ENCODE measurements around the gene LPCAT3. TPM values are rescaled to one million over a fixed set of nuclear protein-coding genes. Genes with fewer than 3 reads are reported as not detected.
A peak's percentile ranks its signal among the peaks of the same experiment; 100 is the strongest.

The LPCAT3 gene
- total RNA-seq, 2 donors from 2014 or later = 33.6 to 86.7 TPM

DNA sequence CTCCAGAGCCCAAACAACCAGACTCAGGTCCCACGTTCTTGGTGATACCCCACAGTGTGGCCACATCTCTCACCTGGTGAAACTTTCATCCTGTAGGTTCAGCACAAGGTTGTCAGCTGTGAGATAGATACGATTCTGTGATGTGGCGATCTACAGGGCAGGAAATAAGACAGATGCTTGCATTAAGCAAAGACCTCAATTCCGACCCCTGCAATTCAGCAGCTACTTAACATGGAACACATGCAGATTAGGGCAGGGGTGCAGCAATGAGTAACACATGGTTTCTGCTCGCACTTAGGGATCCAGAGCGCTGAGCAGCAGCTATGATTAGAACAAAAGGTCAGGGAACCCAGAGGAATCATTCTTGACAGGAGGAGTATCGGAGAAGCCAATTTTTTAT lies 51.9 kb downstream of the LPCAT3 start:
- WGBS, 2 experiments (ENCODE audit: insufficient coverage in 1 of 2, insufficient read length in 1 of 2) = 95 to 97% methylated on average over 7 of the region's 7 CpGs
- no peaks in the 10 kb centered on the region for H3K27me3 ChIP-seq (ENCODE audit: control insufficient read depth, insufficient read depth, low read length, poor library complexity, severe bottlenecking)
- TF ChIP-seq, protein P1, sequence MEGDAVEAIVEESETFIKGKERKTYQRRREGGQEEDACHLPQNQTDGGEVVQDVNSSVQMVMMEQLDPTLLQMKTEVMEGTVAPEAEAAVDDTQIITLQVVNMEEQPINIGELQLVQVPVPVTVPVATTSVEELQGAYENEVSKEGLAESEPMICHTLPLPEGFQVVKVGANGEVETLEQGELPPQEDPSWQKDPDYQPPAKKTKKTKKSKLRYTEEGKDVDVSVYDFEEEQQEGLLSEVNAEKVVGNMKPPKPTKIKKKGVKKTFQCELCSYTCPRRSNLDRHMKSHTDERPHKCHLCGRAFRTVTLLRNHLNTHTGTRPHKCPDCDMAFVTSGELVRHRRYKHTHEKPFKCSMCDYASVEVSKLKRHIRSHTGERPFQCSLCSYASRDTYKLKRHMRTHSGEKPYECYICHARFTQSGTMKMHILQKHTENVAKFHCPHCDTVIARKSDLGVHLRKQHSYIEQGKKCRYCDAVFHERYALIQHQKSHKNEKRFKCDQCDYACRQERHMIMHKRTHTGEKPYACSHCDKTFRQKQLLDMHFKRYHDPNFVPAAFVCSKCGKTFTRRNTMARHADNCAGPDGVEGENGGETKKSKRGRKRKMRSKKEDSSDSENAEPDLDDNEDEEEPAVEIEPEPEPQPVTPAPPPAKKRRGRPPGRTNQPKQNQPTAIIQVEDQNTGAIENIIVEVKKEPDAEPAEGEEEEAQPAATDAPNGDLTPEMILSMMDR (conservative IDR thresholded peaks at IDR 0.05) = no peak
- H3K9me3 ChIP-seq (ENCODE audit: control insufficient read depth, low read length) = no peaks in the 10 kb centered on the region
- peaks cover 52% of the 10 kb centered on the region for H3K36me3 ChIP-seq (ENCODE audit: control insufficient read depth, insufficient read depth, low read length)
- no peaks in the 10 kb centered on the region for H3K27me3 Mint-ChIP-seq (ENCODE audit: insufficient read depth)
- H3K4me1 ChIP-seq (ENCODE audit: control insufficient read depth, insufficient read depth, low read length) = peaks cover 10% of the 10 kb centered on the region
- peak overlapping the region; percentile 63 for H3K27ac Mint-ChIP-seq
- H3K4me3 ChIP-seq (ENCODE audit: low read length) = no peak overlapping the region
- no peaks in the 10 kb centered on the region for H3K9me3 Mint-ChIP-seq
- H3K9ac ChIP-seq (ENCODE audit: extremely low read depth, low read length, poor library complexity, severe bottlenecking) = no peak overlapping the region
- H3K4me3 Mint-ChIP-seq = no peak overlapping the region
- H3K36me3 Mint-ChIP-seq (ENCODE audit: low read depth) = peaks cover 54% of the 10 kb centered on the region
- no peak overlapping the region for H3K27ac ChIP-seq (ENCODE audit: low read depth, low read length)
- H3K4me1 Mint-ChIP-seq = peaks cover 56% of the 10 kb centered on the region
- DNase-seq = no peak

DNA sequence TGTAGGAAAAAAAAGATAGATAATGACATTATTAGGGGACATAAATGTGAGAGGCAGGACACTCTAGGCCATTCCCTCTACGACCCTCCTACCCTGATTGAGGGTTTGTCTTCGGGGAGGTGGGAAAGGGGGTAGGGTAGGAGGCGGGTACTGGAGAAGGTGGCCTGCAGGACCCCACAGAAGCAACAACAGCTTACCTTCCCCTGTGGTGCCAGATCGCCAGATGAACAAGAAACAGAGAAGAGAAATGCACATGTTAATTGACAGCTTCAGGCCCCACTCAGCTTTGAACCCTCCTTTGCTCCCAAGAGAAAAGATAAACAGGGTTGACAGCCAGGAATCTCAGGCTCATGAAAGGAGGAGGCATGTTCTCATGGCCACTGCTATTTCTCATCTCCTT lies 52.6 kb downstream of the LPCAT3 start:
- TF ChIP-seq, protein P1 (conservative IDR thresholded peaks at IDR 0.05) = no peak
- Histone ChIP-seq H3K9me3 (ENCODE audit: control insufficient read depth, low read length) (no peaks in the 10 kb centered on the region), H3K4me3 (ENCODE audit: low read length) (no peak overlapping the region), H3K27ac (ENCODE audit: low read depth, low read length) (no peak overlapping the region), H3K36me3 (ENCODE audit: control insufficient read depth, insufficient read depth, low read length) (peaks cover 52% of the 10 kb centered on the region), H3K4me1 (ENCODE audit: control insufficient read depth, insufficient read depth, low read length) (peaks cover 10% of the 10 kb centered on the region), H3K9ac (ENCODE audit: extremely low read depth, low read length, poor library complexity, severe bottlenecking) (no peak overlapping the region), H3K27me3 (ENCODE audit: control insufficient read depth, insufficient read depth, low read length, poor library complexity, severe bottlenecking) (no peaks in the 10 kb centered on the region)
- WGBS, 2 experiments (ENCODE audit: insufficient coverage in 1 of 2, insufficient read length in 1 of 2) = 88 to 89% methylated on average over 1 to 4 of the region's 4 CpGs
- peaks cover 61% of the 10 kb centered on the region for H3K4me1 Mint-ChIP-seq
- no peaks in the 10 kb centered on the region for H3K27me3 Mint-ChIP-seq (ENCODE audit: insufficient read depth)
- H3K4me3 Mint-ChIP-seq = peak overlapping the region; percentile 98
- no peaks in the 10 kb centered on the region for H3K9me3 Mint-ChIP-seq
- H3K36me3 Mint-ChIP-seq (ENCODE audit: low read depth) = peaks cover 54% of the 10 kb centered on the region
- peak overlapping the region; percentile 99 for H3K27ac Mint-ChIP-seq
- DNase-seq = peak; percentile 54

DNA sequence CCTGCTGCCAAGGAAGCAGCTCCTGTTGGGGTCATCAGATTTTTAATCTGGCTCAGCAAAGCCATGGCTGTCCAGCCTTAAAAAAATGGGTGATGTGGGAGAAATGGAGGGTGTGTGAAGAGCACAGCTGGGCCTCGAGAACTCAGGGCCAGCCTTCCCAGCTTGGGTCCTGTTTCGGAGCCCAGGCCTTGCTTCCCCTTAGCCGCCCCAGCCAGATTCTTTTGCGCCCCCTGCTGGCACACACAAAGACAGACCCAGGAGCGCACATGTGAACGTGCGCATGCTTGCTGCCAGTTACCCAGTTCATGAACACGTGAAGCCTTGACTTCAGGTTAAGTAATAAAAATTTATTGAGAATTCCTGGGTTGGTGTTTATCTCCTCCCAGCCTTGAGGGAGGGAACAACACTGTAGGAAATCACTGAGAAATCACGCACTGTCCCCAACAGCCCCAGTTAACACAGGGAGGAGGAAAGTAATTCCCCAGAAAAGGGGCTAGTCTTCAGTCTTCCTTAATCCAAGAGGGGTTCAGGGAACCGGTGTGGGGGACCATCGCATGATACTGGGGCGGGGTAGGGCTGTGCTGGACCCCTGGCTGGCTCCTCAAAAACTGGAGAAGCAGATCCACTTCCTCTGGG lies 53.1 kb downstream of the LPCAT3 start:
- Mint-ChIP-seq H3K27me3 (ENCODE audit: insufficient read depth) (no peaks in the 10 kb centered on the region), H3K27ac (peak overlapping the region; percentile 99), H3K4me3 (peak overlapping the region; percentile 98), H3K4me1 (peaks cover 63% of the 10 kb centered on the region), H3K9me3 (no peaks in the 10 kb centered on the region), H3K36me3 (ENCODE audit: low read depth) (peaks cover 58% of the 10 kb centered on the region)
- DNase-seq = peak; percentile 98
- Histone ChIP-seq H3K9me3 (ENCODE audit: control insufficient read depth, low read length) (no peaks in the 10 kb centered on the region), H3K4me1 (ENCODE audit: control insufficient read depth, insufficient read depth, low read length) (peaks cover 10% of the 10 kb centered on the region), H3K27ac (ENCODE audit: low read depth, low read length) (peak overlapping the region; percentile 29), H3K4me3 (ENCODE audit: low read length) (no peak overlapping the region), H3K9ac (ENCODE audit: extremely low read depth, low read length, poor library complexity, severe bottlenecking) (no peak overlapping the region), H3K36me3 (ENCODE audit: control insufficient read depth, insufficient read depth, low read length) (peaks cover 52% of the 10 kb centered on the region), H3K27me3 (ENCODE audit: control insufficient read depth, insufficient read depth, low read length, poor library complexity, severe bottlenecking) (no peaks in the 10 kb centered on the region)
- WGBS, 2 experiments (ENCODE audit: insufficient coverage in 1 of 2, insufficient read length in 1 of 2) = 55 to 59% methylated on average over 8 to 12 of the region's 12 CpGs
- TF ChIP-seq, protein P1 (conservative IDR thresholded peaks at IDR 0.05) = peak; percentile 100

Measured in endodermal cell (in vitro differentiated cells).